ENCODE results near the gene AHSP.

DNA sequence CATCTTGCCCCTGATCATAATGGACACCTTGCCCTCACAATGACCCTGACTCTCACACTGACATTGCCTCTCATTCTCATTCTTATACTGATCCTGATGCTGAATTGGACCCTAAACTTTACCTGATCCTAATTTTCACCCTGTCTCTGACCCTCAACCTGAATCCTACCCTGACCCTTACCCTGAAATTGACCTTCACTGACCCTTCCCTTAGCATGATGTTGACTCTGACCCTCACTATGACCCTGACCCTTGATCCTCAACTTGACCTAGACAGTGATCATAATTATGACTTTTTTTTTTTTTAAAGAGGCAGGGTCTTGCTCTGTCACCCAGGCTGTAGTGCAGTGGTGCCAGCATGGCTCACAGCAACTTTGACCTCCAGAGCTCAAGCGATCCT is 3.4 kb downstream of the AHSP start:
- TF ChIP-seq, protein P1, sequence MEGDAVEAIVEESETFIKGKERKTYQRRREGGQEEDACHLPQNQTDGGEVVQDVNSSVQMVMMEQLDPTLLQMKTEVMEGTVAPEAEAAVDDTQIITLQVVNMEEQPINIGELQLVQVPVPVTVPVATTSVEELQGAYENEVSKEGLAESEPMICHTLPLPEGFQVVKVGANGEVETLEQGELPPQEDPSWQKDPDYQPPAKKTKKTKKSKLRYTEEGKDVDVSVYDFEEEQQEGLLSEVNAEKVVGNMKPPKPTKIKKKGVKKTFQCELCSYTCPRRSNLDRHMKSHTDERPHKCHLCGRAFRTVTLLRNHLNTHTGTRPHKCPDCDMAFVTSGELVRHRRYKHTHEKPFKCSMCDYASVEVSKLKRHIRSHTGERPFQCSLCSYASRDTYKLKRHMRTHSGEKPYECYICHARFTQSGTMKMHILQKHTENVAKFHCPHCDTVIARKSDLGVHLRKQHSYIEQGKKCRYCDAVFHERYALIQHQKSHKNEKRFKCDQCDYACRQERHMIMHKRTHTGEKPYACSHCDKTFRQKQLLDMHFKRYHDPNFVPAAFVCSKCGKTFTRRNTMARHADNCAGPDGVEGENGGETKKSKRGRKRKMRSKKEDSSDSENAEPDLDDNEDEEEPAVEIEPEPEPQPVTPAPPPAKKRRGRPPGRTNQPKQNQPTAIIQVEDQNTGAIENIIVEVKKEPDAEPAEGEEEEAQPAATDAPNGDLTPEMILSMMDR (IDR thresholded peaks at IDR 0.05) = no peak
- TF ChIP-seq POLR2A (IDR thresholded peaks at IDR 0.05; ENCODE audit: low read depth) (no peak), EP300 (IDR thresholded peaks at IDR 0.05) (no peak), POLR2AphosphoS5 (IDR thresholded peaks at IDR 0.05) (no peak)

All from esophagus muscularis mucosa (tissue), 4 donors.